ENCODE results near the gene ZFAND2B. TPM values are rescaled to one million over a fixed set of nuclear protein-coding genes. Genes with fewer than 3 reads are reported as not detected.
A peak's percentile ranks its signal among the peaks of the same experiment; 100 is the strongest.

ZFAND2B gene
- total RNA-seq, 1 experiment from 2014 or later = 19.5 TPM

DNA sequence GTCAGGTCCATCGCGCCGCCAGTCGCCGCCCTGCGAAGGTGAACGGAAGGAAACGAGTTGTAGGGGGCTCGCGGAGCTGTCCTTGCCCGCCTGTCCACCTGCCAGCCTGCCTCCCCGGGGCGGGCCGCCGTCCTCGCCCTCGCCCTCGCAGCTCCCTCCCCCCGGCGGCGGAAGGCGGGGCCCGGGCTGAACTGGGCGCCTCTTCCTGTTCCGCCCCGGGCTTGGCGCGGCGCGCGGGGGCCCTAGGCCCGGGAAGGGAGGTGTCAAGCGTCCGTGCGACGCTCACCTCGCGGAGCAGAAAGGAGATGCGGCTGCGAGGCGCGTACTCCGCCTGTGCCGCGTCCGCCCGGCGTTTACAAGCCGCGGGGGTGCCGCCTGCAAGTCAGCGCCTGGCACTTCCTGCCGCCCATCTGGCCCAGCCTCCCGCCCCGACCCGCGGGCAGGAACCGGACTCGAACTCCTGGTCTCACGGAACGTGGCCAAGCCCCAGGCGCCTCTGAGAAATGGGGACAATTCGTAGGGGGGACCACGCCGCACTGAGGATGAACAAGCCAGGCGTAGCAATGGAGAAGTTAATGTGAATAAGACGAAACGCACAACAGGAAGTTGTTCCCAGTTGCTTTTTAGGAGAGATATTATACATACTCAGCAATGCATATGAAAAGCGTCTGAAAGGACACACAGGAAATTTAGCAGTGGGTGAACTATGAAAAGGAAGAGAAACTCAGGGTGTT, 29.6 kb upstream of the ZFAND2B start, which contains the start of gene CNPPD1 (continued):
- TF ChIP-seq, protein P1, sequence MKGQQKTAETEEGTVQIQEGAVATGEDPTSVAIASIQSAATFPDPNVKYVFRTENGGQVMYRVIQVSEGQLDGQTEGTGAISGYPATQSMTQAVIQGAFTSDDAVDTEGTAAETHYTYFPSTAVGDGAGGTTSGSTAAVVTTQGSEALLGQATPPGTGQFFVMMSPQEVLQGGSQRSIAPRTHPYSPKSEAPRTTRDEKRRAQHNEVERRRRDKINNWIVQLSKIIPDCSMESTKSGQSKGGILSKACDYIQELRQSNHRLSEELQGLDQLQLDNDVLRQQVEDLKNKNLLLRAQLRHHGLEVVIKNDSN (CRISPR knock-in tag; IDR thresholded peaks at IDR 0.05) = peak; percentile 27; the same call in 1 of the 2 replicates
- peak; percentile 92; the same call in 1 of the 2 replicates for TF ChIP-seq NR3C1 (CRISPR knock-in tag; conservative IDR thresholded peaks at IDR 0.05; ENCODE audit: low read depth)
- TF ChIP-seq, protein P2, sequence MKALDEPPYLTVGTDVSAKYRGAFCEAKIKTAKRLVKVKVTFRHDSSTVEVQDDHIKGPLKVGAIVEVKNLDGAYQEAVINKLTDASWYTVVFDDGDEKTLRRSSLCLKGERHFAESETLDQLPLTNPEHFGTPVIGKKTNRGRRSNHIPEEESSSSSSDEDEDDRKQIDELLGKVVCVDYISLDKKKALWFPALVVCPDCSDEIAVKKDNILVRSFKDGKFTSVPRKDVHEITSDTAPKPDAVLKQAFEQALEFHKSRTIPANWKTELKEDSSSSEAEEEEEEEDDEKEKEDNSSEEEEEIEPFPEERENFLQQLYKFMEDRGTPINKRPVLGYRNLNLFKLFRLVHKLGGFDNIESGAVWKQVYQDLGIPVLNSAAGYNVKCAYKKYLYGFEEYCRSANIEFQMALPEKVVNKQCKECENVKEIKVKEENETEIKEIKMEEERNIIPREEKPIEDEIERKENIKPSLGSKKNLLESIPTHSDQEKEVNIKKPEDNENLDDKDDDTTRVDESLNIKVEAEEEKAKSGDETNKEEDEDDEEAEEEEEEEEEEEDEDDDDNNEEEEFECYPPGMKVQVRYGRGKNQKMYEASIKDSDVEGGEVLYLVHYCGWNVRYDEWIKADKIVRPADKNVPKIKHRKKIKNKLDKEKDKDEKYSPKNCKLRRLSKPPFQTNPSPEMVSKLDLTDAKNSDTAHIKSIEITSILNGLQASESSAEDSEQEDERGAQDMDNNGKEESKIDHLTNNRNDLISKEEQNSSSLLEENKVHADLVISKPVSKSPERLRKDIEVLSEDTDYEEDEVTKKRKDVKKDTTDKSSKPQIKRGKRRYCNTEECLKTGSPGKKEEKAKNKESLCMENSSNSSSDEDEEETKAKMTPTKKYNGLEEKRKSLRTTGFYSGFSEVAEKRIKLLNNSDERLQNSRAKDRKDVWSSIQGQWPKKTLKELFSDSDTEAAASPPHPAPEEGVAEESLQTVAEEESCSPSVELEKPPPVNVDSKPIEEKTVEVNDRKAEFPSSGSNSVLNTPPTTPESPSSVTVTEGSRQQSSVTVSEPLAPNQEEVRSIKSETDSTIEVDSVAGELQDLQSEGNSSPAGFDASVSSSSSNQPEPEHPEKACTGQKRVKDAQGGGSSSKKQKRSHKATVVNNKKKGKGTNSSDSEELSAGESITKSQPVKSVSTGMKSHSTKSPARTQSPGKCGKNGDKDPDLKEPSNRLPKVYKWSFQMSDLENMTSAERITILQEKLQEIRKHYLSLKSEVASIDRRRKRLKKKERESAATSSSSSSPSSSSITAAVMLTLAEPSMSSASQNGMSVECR (CRISPR knock-in tag; IDR thresholded peaks at IDR 0.05; ENCODE audit: borderline replicate concordance) = 0 out of 2 replicates have a peak, but pooled peaks have one; percentile 82
- peak; percentile 95 for TF ChIP-seq KAT7 (CRISPR knock-in tag; IDR thresholded peaks at IDR 0.05; ENCODE audit: borderline replicate concordance)
- TF ChIP-seq TEAD1 (CRISPR knock-in tag; IDR thresholded peaks at IDR 0.05) = peak; percentile 90
- TF ChIP-seq GABPB1 (CRISPR knock-in tag; IDR thresholded peaks at IDR 0.05) = peak; percentile 88
- TF ChIP-seq, protein P3, sequence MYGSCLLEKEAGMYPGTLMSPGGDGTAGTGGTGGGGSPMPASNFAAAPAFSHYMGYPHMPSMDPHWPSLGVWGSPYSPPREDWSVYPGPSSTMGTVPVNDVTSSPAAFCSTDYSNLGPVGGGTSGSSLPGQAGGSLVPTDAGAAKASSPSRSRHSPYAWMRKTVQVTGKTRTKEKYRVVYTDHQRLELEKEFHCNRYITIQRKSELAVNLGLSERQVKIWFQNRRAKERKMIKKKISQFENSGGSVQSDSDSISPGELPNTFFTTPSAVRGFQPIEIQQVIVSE (CRISPR knock-in tag; IDR thresholded peaks at IDR 0.05; ENCODE audit: borderline replicate concordance) = no peak
- TF ChIP-seq PRRX2 (CRISPR knock-in tag; IDR thresholded peaks at IDR 0.05) = no peak
- peak; percentile 90; the same call in 1 of the 2 replicates for TF ChIP-seq ZNF219 (CRISPR knock-in tag; IDR thresholded peaks at IDR 0.05; ENCODE audit: borderline replicate concordance)
- TF ChIP-seq ZNF396 (CRISPR knock-in tag; IDR thresholded peaks at IDR 0.05; ENCODE audit: borderline replicate concordance) = no peak
- no peak for TF ChIP-seq RELA (CRISPR knock-in tag; IDR thresholded peaks at IDR 0.05; ENCODE audit: borderline replicate concordance)
- peak; percentile 36; the same call in 1 of the 2 replicates for TF ChIP-seq TCF7 (CRISPR knock-in tag; IDR thresholded peaks at IDR 0.05; ENCODE audit: low read depth)
- TF ChIP-seq CBFB (CRISPR knock-in tag; IDR thresholded peaks at IDR 0.05; ENCODE audit: low read depth) = 0 out of 2 replicates have a peak, but pooled peaks have one; percentile 65
- no peak for TF ChIP-seq HMGA2 (CRISPR knock-in tag; IDR thresholded peaks at IDR 0.05)
- TF ChIP-seq NR2C2 (CRISPR knock-in tag; IDR thresholded peaks at IDR 0.05) = no peak
- TF ChIP-seq NFATC4 (CRISPR knock-in tag; IDR thresholded peaks at IDR 0.05) = no peak
- 0 out of 2 replicates have a peak, but pooled peaks have one; percentile 9 for TF ChIP-seq ZNF121 (CRISPR knock-in tag; IDR thresholded peaks at IDR 0.05)
- TF ChIP-seq, protein P4, sequence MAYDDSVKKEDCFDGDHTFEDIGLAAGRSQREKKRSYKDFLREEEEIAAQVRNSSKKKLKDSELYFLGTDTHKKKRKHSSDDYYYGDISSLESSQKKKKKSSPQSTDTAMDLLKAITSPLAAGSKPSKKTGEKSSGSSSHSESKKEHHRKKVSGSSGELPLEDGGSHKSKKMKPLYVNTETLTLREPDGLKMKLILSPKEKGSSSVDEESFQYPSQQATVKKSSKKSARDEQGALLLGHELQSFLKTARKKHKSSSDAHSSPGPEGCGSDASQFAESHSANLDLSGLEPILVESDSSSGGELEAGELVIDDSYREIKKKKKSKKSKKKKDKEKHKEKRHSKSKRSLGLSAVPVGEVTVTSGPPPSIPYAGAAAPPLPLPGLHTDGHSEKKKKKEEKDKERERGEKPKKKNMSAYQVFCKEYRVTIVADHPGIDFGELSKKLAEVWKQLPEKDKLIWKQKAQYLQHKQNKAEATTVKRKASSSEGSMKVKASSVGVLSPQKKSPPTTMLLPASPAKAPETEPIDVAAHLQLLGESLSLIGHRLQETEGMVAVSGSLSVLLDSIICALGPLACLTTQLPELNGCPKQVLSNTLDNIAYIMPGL (CRISPR knock-in tag; IDR thresholded peaks at IDR 0.05) = peak; percentile 89; the same call in 1 of the 2 replicates
- peak; percentile 55; the same call in 1 of the 2 replicates for TF ChIP-seq CREB1 (CRISPR knock-in tag; IDR thresholded peaks at IDR 0.05)
- TF ChIP-seq TEAD4 (CRISPR knock-in tag; IDR thresholded peaks at IDR 0.05) = no peak
- TF ChIP-seq, protein P5, sequence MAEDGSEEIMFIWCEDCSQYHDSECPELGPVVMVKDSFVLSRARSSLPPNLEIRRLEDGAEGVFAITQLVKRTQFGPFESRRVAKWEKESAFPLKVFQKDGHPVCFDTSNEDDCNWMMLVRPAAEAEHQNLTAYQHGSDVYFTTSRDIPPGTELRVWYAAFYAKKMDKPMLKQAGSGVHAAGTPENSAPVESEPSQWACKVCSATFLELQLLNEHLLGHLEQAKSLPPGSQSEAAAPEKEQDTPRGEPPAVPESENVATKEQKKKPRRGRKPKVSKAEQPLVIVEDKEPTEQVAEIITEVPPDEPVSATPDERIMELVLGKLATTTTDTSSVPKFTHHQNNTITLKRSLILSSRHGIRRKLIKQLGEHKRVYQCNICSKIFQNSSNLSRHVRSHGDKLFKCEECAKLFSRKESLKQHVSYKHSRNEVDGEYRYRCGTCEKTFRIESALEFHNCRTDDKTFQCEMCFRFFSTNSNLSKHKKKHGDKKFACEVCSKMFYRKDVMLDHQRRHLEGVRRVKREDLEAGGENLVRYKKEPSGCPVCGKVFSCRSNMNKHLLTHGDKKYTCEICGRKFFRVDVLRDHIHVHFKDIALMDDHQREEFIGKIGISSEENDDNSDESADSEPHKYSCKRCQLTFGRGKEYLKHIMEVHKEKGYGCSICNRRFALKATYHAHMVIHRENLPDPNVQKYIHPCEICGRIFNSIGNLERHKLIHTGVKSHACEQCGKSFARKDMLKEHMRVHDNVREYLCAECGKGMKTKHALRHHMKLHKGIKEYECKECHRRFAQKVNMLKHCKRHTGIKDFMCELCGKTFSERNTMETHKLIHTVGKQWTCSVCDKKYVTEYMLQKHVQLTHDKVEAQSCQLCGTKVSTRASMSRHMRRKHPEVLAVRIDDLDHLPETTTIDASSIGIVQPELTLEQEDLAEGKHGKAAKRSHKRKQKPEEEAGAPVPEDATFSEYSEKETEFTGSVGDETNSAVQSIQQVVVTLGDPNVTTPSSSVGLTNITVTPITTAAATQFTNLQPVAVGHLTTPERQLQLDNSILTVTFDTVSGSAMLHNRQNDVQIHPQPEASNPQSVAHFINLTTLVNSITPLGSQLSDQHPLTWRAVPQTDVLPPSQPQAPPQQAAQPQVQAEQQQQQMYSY (CRISPR knock-in tag; IDR thresholded peaks at IDR 0.05) = no peak
